Raji (cell line): ENCODE data around the gene DUOX1.

Source experiments
- POLR2A ChIP-seq: IDR thresholded peaks from 2 replicates; pipeline ENCODE4 v1.6.1; 2011; ENCODE audit warnings: low read depth, low read length, control low read depth; ENCODE audit not compliant: insufficient read depth

Gene DUOX1

GRCh38 chr15:45203182-45203581 lies 73.4 kb downstream of the DUOX1 start:
- TF ChIP-seq POLR2A = no peak

- TF ChIP-seq POLR2A = no peak
Observed at GRCh38 chr15:45205192-45205591, 75.4 kb downstream of the DUOX1 start.

- no peak for TF ChIP-seq POLR2A
Observed at GRCh38 chr15:45212493-45212892, 82.7 kb downstream of the DUOX1 start.
